Astrocyte of the cerebellum (primary cell): ENCODE results near the gene RPP40.

Experiments used
- DNase-seq: peaks from one replicate; pipeline ENCODE4 v3.0.0-alpha.2; 2011; ENCODE audit warnings: low read depth
- H3K4me3 ChIP-seq: 2 replicates; pipeline ENCODE4 v1.5.1; 2011; ENCODE audit warnings: mild to moderate bottlenecking, low read depth, low read length, moderate library complexity
- in situ Hi-C: cut with HindIII; loops from 2 replicates; pipeline ENCODE4 v1.10.0; 2017; ENCODE audit warnings: low sequenced_read_pairs
- TF ChIP-seq, protein P1 (sequence below): IDR thresholded peaks from 2 replicates; pipeline ENCODE4 v1.5.1; 2012; ENCODE audit warnings: low read length, low read depth, moderate library complexity, mild to moderate bottlenecking; ENCODE audit errors: missing control alignments

RPP40 gene

DNA sequence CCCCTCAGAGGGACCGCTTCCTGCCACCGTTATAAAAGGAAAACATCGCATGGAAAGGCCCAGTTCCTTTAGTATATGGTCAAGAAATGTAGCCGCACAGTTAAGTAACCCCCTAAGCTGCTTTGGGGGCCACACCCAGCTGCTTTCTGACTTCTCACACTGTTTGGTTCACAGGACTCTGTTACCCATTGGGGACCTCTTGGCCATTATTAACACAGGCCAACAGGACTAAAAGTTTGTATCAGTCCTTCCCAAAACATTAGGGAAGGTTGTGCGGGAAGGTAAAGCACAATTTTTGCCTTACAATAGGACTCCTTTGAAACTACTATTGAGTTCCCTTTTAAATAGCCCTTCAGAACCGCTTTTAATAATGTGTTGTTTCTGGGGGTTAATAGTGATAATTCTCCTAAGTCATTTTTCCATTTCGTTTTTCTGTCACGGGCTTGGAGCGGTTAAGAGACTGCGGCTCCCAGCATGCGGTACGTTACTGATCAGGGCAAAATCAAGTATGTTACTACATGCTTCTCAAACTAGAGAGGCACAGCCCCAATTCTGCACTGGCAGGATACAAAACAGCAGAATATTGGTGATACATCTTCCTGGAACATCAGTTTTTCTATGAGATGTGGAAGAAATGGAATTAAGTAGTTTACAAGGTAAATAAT is 668 bp upstream of the RPP40 start:
- in situ Hi-C loops: no loop called here
- TF ChIP-seq, protein P1, sequence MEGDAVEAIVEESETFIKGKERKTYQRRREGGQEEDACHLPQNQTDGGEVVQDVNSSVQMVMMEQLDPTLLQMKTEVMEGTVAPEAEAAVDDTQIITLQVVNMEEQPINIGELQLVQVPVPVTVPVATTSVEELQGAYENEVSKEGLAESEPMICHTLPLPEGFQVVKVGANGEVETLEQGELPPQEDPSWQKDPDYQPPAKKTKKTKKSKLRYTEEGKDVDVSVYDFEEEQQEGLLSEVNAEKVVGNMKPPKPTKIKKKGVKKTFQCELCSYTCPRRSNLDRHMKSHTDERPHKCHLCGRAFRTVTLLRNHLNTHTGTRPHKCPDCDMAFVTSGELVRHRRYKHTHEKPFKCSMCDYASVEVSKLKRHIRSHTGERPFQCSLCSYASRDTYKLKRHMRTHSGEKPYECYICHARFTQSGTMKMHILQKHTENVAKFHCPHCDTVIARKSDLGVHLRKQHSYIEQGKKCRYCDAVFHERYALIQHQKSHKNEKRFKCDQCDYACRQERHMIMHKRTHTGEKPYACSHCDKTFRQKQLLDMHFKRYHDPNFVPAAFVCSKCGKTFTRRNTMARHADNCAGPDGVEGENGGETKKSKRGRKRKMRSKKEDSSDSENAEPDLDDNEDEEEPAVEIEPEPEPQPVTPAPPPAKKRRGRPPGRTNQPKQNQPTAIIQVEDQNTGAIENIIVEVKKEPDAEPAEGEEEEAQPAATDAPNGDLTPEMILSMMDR: no peak
- H3K4me3 ChIP-seq: peak overlapping the region; percentile 70
- no peak for DNase-seq

DNA sequence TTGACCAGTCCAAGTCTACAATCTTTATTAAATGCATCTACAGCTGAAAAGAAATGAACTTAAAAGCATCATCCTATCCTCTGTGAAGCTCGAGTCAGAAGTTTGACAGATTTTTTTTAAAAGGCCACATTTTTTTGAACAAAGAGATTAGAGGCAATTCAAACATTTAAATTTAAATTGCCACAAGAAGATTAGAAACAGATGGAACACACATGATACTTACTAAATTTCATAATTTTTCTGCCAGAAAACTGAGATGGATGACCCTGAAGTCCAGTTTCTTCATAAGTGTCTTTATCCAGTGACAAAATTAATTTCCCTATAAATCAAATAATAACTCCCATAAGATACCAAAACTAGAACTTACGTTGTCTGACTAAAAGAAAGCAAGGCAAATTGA is 4.3 kb downstream of the RPP40 start:
- in situ Hi-C loops: no loop called here
- TF ChIP-seq, protein P1: no peak
- no peak overlapping the region for H3K4me3 ChIP-seq
- DNase-seq: no peak

DNA sequence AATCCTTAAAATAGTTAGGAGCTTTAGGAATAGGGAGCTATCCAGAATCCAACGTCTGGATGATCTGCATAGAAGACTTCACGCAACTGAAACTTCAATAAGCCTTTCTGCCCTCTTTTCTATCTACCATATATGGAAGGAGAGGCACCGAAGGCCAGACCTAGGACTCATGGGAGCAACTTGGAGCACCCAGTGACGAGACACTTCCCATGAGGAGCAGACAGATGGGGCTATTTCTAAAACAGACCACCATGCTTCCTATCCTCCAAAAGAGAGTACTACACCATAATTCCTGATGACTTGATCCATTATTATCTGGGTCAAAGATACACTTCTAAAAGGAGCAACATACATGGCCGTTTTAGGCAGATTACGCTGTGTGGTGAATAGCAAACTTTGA is 6.0 kb downstream of the RPP40 start:
- TF ChIP-seq, protein P1: no peak
- no peak overlapping the region for H3K4me3 ChIP-seq
- DNase-seq: no peak
- in situ Hi-C loops: no loop called here

DNA sequence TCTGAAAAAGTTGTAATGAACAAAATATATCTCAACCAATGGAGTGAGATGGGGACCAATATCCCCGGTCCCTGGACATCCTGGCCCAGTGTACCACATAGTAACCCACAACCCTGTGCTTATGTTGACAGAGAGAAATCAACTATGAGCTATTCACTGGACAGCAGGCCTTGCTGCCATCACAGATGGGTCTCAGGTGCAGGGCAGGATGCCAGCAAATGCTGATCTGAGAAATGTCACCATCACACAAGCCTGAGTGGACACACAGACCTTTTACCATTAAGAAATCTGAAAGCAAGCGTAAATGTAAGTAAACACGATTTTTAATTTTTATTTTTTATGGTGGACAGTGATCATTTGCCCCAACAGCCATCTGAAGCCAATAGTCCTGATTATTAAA is 9.1 kb downstream of the RPP40 start:
- TF ChIP-seq, protein P1: no peak
- DNase-seq: no peak
- no peak overlapping the region for H3K4me3 ChIP-seq
- in situ Hi-C loops: no loop called here

DNA sequence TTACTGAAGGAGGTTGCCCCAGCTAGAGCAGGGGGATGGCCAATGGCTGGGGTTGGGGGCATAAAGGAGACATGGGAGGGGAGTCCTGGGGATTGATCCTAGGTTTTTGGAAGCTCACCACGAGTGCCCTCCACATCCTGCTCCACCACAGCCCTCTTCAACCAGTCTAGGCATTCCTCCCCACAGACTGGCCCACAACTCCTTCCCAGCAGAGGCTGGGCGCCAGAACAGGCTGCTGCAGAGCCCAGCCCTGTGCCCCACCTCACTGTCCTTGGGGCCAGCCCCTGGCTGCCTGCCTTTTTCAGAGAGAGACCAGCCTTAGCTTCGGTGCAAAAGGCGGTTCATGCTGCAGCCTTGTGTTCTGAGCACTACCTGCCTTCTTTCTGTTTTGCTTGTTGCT is 16.4 kb downstream of the RPP40 start:
- no peak overlapping the region for H3K4me3 ChIP-seq
- TF ChIP-seq, protein P1: no peak
- in situ Hi-C loops: no loop called here
- no peak for DNase-seq

DNA sequence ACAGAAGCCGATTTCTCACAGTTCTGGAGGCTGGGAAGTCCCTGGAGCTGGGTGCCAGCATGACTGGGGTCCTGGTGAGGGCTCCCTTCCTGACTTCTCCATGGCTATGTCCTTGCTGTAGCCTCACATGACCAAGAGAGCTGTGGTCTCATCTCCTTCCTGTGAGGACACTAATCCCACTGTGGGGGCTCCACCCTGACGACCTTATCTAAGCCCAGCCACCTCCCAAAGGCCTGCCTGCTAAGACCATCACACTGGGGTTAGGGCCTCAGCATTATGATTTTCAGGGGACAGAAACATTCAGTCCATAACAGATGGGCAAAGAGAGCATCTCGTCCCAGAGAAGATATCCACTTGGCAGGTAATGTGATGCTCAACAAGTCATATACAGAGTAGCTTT is 16.8 kb downstream of the RPP40 start:
- TF ChIP-seq, protein P1: no peak
- H3K4me3 ChIP-seq: no peak overlapping the region
- in situ Hi-C loops: no loop called here
- no peak for DNase-seq

DNA sequence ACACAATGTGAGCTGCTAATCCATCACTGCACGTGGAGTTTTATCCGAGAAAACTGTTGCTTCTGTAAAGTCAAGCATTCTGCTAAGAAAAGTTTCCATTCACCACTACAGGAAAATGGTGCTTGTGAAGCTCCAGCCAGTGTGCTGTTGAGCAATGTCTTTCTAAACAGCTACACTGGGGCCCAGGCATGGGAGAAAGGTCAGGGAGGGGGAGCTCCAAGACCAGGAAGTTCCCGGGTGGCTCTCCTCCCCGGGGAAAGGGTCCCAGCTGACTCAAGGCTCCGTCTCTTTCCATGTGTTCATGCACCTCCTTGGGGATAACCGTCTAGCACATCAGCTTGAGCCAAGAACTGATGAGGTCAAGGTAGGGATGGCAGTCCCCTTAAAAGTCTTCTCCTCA is 20.5 kb downstream of the RPP40 start:
- in situ Hi-C loops: no loop called here
- DNase-seq: no peak
- H3K4me3 ChIP-seq: no peak overlapping the region
- TF ChIP-seq, protein P1: no peak
